GM18499 (cell line): ENCODE results near the gene ESYT1.
"Not testable (repeated sequence)": the region's sequence is repeated elsewhere in the genome, so short reads cannot be mapped to it uniquely, and the experiment has no call there.

Experiments used
- ATAC-seq: cut with Tn5 transposase; IDR thresholded peaks from one replicate; pipeline ENCODE4 v1.9.1; 2021; ENCODE audit warnings: moderate number of reproducible peaks; ENCODE audit not compliant: insufficient read depth, unreplicated experiment

Gene ESYT1

DNA sequence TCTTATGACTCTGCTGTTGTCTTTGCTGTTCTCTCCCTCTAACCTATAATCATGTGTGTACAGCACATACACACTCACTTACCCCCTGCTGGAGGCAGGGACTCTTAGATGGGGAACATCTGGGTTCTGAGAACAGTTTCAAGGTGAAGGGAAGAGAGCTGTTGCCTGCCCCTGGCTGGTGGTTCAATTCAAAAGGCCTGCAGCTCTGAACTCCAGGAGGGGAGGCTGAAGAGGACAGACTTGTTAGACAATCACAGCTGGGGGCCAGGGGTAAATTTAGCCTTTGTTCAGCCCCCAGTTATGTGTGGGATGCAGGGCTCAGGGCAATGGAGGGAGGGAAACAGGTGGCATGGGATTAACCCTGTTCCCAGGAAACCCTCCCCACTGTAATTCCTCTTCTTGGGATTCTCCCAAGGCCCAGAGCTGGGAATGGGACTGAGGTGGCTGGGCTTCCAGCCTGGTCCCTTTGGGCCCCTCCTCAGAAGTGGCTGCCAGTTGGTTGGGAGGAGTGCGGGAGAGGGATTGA is 26.2 kb downstream of the ESYT1 start:
- no peak for ATAC-seq

DNA sequence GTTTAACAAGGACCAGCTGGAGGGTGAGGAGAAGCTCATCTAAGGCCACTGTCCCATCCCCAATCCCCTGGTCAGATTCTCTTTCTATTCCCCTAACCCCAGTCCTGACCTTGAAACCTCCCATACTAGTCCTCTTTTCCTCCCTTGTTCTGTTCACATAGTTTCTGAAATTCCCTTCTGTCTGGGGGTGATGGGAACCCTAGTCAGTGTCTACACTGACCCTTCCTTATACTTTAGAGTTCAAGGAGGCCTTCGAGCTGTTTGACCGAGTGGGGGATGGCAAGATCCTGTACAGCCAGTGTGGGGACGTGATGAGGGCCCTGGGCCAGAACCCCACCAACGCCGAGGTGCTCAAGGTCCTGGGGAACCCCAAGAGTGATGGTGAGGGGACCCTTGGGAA is 26.8 kb downstream of the ESYT1 start:
- ATAC-seq: no peak

DNA sequence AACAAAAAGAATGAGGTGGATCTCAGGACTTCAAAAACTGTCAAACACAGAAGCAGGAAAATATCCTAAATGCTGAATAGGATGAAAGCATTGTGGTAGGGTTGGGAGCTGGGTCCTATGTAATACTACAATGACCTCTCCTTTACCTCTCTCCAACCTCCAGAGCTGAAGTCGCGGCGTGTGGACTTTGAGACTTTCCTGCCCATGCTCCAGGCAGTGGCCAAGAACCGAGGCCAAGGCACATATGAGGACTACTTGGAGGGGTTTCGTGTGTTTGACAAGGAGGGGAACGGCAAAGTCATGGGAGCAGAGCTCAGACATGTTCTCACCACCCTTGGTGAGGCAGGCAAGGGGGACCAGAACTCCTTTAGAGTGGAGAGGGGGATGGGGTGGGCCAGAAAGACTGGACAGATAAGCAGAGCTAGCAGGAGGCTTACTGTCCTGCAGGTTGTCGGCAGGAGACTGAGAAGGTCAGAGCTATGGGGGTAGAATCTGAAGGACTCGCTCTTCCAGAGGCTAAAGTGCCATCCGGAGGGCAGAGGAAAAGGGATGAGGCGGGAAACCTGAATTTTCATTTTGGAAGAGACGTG is 27.3 kb downstream of the ESYT1 start:
- ATAC-seq: no peak

DNA sequence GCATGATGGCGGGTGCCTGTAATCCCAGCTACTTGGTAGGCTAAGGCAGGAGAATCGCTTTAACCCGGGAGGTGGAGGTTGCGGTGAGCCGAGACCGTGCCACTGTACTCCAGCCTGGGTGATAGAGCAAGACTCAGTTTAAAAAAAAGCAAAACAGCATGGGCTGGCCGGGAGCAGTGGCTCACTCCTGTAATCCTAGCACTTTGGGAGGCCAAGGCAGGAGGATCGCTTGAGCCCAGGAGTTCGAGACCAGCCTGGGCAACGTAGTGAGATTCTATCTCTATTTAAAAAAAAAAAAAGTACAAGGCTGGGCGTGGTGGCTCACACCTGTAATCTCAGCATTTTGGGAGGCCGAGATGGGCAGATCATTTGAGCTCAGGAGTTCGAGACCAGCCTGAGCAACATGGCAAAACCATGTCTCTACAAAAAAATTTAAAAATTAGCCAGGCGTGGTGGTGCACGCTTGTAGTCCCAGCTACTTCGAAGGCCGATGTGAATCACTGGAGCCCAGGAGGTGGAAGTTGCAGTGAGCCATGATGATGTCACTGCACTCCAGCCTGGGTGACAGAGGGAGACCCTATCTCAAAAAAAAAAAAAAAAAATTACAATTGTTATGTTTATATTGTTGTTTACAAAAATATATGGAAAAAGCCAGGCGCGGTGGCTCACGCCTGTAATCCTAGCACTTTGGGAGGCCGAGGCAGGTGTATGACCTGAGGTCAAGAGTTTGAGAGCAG is 28.6 kb downstream of the ESYT1 start:
- not testable (repeated sequence) for ATAC-seq

DNA sequence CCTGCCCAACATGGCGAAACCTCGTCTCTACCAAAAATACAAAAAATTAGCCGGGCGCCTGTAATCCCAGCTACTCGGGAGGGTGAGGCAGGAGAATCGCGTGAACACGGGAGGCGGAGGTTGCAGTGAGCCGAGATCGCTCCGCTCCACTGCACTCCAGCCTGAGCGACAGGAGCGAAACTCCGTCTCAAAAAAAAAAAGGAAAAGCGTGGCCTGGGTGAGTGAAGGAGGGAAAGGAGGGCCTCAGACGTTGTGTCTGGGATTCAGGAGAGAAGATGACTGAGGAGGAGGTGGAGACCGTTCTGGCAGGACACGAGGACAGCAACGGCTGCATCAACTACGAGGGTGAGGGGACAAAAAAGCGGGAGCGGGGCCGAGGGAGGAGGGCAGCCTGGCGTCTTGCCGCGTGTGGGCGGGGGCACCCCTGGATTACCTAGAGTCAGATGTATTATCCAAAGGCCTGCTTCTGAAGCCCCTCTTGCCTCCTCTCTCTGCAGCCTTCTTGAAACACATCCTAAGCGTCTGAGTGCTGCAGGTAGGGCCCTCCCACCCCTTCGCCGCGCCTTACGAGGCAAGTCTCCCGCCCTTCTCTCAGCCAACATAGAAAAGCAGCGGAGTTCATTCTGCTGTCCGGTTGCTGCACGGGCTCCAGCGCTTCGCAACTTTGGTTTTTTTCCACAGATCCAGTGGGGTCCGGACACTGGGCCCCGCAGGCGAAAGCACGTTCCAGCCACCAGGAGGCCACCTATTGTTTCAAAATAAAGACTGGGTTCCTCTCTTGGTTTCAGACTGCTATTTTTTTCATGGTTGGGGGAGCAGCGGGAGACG is 29.3 kb downstream of the ESYT1 start:
- ATAC-seq: no peak

DNA sequence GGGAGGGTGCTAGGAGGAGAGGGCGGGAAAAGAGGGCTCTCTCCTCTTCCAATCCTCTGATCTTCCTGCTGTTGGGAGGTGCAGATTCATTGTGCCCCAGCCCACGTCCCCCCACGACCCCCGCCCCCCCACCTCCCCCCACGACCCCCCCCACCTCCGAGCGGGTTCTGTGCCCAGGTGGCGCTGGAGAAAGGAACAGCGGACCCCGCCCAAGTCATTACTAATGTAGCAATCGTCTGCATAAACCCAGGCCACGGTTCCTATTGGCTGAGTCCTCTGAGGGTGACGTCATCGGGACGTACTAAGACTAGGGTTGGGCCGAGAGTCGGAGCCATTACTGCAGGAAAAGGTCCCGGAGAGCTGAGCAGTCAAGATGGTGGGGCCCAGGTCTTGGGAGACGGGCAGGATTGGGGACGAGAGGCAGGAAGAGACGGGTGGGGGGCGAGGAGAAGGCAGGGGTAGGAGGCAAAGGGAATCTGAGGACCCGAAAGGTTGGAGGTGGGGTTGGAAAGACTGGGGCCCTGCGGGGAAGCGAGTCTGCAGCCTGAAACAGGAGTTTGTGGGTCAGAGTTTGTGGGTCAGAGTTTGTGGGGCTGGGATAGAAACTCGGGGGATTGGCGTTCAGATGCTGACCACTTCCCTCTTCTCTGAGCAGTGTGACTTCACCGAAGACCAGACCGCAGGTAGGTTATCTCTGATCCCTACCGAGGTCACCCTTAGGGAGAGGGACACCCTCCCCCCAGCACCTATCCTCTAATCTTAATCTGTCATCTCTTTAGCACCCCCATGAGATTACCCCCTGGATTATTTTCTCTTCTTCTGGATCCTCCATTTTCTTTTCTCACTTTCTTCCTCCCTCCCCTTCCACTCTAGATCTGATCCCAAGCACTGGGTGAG is 30.2 kb downstream of the ESYT1 start, which contains the start of gene MYL6:
TSS of gene MYL6 (plus strand) at position 331 of the 897 bp plus-strand sequence. CDS start at position 374, 43 bp downstream.
- no peak for ATAC-seq

DNA sequence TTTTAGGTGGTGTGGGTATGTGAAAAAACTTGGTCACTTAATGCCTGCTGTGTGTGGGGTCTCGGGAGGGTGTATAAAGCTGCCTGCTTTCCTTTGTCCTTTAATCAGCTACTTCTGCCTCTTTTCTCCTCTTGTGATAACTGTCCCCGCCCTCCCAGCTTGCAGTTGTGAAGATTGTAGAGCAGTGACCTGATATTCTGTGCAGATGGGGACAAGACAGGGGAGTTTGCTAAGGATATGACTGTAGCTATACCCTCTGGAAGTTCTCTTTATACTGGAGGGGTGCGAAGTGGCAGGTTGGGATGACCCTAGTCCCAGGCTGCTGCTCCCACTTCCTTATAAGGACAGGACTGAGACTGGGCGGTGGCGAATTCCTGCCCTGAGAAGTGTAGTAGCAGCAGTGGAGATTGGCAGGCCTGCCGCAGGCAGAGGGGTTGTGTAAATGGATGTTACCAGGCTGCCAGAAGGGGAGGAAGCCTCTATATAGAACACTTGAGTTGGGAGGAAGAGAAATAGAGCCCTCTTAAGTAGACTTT is 30.9 kb downstream of the ESYT1 start:
- ATAC-seq: no peak

DNA sequence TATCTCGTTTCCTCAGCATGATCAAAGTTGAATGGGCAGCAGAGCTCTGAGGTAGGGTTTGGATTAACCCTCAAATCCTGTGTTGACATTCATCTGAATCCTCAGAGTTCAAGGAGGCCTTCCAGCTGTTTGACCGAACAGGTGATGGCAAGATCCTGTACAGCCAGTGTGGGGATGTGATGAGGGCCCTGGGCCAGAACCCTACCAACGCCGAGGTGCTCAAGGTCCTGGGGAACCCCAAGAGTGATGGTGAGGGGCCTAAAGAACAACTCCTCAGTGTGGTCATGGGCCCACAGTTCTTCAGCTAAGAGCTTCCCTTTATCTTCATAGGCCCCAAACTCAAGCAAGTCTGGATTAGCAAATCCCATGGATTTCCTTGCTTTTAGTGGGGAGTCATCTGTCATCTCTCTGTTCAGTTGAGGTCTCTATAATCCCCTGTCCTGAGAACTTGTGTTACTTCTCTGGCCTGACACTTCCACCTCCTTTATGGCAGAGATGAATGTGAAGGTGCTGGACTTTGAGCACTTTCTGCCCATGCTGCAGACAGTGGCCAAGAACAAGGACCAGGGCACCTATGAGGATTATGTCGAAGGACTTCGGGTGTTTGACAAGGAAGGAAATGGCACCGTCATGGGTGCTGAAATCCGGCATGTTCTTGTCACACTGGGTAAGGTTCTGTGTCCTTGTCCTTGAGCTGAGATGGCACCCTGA is 31.6 kb downstream of the ESYT1 start:
- no peak for ATAC-seq

DNA sequence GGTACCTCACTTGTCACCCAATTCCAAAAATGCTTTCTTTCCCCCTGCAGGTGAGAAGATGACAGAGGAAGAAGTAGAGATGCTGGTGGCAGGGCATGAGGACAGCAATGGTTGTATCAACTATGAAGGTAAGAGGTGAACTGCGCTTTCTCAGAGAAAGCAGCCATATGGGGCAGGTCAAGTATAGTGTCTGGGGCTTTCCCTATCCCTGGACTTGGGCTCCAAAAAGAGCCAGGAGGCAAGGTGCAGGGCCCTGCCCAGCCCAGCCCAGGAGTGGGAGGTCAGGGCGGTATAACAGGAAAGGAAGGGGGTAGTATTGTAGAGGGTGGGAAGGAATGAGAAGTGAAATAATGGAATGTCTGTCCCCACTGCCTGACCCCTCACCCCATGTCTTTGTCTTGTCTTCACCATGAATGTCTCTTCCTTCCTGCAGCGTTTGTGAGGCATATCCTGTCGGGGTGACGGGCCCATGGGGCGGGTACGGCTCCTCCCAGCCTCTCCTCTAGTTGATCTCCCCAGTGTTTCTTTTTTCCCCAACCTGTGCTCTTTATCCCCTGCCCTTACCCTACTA is 32.2 kb downstream of the ESYT1 start:
- ATAC-seq: no peak

DNA sequence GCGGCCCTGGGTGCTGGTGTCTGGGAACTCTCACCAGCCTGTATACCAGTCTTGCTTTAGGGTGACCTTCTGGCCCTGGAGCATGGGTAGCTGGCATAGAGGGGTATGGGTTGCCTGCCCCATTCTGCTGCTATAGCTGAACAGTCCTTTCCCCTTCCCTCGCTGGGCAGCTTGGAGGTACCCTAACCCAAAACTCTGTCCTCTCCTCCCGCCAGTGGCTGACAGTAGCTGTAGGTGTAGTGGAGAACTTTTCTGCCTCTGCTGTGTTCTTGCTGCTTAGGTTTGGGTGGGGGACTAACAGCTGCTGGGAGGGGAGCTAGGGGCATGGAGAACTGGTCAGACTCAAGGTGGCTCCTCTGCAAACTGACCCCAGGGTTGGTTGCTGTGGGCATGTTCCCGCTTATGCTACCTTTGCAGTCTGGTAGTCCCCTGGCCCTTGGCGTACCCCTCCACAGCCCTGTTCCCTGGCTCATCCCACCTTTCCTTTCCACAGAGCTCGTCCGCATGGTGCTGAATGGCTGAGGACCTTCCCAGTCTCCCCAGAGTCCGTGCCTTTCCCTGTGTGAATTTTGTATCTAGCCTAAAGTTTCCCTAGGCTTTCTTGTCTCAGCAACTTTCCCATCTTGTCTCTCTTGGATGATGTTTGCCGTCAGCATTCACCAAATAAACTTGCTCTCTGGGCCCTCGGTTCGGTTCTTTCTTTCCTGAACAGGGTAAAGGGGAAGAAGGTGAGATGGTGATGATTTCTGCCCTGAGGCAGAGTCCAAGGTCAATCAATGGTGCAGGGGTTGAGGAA is 33.0 kb downstream of the ESYT1 start:
- ATAC-seq: no peak

DNA sequence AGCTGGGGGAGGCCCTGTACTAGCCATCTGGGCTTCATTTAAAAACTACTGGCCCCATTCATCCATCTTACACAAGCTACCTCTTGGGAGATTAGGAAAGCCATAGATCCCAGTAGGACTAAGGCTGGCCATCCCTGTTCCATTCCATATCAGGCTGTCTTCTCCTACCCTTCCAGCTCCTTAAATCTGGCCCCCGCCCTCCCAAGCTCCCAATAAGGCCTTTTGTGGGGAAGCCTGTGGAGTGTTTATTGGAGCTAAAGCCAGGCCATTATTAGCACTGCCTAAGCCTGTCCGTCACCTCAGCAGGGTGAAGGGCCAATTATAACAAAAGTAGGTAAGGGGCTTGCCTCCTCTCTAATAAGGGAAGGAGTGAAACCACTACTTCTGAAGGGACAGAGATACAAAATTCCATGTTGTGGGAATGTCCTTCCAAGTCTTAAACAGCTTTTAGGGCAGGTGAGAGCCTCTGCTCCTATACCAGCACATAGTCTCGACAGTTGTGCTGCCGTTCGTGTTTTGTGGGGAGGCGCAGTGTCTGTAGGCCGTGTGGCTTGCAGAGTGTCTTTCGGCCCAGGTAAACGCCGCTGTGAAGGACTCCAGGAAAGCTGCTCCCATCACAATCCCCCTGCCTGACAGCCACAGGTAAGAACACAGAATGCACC is 33.8 kb downstream of the ESYT1 start:
- no peak for ATAC-seq

DNA sequence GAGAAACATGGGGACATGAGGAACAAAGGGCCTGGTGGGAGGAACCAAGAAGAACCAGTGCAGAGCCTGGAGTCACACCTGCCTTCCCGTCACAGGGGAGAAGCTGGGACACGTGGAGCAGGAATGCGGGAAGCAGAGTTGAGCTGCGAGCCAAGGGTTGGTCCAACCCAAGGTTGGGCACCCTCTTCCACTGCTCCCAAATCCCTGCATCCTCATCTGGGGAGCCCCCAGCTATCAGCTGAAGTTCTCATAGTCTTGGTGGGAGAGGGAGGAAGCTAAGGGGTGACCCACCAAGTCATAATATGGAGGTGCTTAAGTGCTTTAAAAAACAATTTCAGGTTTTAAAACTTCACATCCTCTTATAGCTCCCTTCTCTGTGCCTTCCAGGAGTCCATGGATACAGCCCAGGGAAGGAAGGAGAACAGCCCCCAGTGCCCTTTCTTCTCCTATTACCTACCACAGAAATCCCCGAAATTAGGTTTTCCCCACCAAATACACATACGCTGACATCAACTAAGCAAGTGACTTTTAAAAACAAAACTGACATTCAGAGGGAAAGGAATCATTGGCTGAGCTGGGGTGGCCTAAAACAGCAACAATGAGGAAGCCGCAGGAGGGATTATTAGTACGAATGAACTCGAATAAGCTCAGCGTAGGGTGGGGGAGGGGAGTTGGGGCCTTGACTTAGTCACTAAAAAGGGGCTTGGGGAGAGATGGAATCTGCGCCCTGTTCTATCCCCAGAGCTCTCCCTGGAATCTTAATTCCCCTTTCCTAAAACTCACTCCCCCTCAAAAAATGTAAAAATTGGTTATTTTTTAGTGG is 34.6 kb downstream of the ESYT1 start:
- no peak for ATAC-seq

DNA sequence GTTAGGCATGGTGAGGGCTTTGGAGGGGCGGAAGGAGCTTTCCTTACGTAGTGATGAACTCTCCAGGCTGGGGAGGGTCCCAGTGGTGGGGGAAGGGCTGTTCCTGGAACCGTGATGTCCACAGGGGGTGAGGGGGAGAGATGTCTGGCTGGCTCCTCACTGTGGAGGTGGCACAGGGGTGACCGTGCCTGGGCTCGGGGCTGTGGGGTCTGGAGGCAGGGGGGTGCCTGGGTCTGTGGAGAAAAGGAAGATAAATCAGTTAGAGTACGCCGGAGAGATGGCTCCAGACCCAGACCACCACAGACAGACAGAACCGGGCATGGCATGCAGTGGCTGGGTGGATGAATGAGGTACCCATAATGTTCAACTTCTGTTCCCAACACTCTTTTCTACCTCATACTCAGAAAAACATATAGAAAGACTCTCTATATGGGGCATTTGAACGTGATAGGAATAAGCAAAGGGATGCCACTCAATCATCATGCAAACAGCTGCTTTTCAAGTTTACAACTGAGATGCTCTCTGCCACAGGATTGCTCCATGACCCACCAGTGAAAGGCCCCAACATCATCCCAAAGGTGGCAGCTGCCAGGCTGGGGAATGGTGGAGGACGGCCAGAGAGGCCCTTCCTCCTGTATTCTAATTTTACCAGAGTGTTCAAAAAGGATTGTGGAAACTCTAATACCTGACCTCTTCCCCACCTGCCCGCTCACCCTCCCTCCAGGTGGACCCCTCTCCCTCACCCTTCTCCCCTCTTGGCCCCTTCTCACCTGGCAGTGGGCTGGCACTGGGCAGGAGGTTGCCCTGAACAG is 35.7 kb downstream of the ESYT1 start:
- no peak for ATAC-seq

DNA sequence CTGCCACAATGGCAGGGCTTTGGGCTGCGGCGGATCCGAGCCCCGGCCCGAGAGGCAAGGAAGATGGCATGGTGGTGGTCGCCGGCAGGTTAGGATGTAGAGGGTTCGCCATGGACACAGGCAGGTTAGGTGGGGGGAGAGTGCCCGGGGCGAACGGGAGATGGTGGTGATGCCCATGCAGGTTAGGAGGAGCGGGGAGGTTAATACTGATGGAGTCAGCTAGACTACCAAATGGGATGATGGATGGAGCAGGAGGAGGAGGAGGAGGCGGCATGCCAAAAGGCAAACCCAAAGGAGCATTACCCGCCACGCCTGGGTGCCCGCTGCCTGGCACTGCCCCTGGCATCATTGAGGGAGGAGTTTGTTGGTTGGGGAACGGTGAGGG is 36.3 kb downstream of the ESYT1 start:
- no peak for ATAC-seq

DNA sequence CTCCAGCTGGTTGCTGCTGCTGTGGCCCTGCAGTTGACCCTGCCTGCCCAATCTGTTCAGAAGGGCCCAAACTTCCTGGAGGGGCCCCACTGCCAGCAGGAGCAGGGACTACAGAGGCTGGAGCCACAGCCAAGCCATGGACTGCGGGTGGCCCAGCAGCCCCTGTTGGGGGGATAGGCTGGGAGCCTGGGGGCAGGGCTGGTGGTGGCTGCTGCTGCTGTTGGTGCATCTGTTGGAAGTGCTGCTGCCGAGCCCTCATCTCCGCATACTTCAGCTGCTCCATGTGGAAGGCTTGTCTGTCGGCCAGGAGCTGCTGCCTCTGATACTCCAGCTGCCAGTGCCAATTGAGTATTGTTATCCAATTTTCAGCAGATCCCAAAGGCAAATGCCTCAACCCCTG is 37.3 kb downstream of the ESYT1 start:
- no peak for ATAC-seq

DNA sequence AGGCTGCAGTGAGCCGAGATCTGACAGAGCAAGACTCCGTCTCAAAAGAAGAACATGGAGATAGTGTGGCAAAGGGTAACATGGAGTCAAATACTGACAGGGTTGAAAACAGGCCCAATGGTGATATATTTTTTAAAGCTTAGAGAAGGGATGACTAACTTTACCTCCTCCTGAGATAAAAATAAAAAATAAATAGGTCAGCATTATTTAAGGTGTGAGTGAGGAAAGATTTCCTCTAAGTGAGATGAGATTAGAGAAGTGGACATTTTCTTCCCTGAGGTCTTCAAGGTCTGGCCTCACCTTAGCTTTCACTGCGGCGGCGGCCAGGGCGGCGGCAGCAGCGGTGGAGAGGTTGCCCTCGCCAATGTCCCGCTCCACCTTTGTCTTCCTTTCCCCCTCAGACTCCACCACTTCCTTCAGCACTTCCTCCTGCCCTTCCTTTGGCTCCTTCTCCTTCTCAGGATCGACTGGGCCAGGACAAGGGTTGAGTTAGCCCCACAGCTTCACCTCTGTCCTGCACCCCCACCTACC is 41.2 kb downstream of the ESYT1 start:
- ATAC-seq: no peak
